ENCODE measurements around the gene TOLLIP. TPM values are rescaled to one million over a fixed set of nuclear protein-coding genes. Genes with fewer than 3 reads are reported as not detected.

TOLLIP gene
- total RNA-seq, 6 experiments from 2014 or later = 68.3 to 103 (median 88.0) TPM

DNA sequence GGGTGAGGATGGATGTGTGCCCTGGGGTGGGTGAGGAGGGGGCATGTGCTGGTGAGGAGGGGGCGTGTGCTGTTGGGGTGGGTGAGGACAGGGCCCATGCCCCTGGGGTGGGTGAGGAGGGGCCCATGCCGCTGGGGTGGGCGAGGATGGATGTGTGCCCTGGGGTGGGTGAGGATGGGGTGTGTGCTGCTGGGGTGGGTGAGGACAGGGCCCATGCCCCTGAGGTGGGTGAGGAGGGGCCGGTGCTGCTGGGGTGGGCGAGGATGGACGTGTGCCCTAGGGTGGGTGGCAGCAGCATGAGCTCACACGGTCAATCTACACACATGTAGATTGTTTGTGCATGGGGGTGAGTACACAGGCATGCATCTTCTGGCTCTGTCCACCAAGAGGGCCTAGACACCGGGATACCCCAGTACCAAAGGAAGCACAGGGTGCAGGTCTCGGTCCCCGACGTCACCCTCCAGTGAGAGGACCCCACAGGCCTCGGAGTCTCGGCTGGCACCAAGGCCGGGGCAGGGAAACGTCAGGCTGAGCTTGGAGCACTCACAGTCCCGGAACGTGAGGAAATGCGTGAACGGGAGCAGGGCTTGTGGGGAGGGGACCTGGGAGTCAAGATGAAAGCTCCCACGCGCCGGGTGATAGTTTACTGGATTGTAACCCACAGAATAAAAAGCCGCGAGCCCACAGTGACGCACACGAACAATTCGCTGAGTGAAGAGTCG, 37.4 kb upstream of the TOLLIP start:
- ATAC-seq (no peak), DNase-seq (peak in 1 of 3 donors; percentile 33)
- intact Hi-C loops (cut with DNase I) = no loop called here
- no peaks in the 10 kb centered on the region for H3K36me3 ChIP-seq
- H3K27ac ChIP-seq = no peak overlapping the region
- H3K4me1 ChIP-seq = no peaks in the 10 kb centered on the region
- TF ChIP-seq, protein P1, sequence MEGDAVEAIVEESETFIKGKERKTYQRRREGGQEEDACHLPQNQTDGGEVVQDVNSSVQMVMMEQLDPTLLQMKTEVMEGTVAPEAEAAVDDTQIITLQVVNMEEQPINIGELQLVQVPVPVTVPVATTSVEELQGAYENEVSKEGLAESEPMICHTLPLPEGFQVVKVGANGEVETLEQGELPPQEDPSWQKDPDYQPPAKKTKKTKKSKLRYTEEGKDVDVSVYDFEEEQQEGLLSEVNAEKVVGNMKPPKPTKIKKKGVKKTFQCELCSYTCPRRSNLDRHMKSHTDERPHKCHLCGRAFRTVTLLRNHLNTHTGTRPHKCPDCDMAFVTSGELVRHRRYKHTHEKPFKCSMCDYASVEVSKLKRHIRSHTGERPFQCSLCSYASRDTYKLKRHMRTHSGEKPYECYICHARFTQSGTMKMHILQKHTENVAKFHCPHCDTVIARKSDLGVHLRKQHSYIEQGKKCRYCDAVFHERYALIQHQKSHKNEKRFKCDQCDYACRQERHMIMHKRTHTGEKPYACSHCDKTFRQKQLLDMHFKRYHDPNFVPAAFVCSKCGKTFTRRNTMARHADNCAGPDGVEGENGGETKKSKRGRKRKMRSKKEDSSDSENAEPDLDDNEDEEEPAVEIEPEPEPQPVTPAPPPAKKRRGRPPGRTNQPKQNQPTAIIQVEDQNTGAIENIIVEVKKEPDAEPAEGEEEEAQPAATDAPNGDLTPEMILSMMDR (IDR thresholded peaks at IDR 0.05) = no peak
- no peak for TF ChIP-seq POLR2A (IDR thresholded peaks at IDR 0.05)
- H3K9me3 ChIP-seq = no peaks in the 10 kb centered on the region
- WGBS (ENCODE audit: insufficient coverage, low coverage, low lambda C conversion rate, missing lambda C conversion rate) = 86% methylated on average over 17 of the region's 28 CpGs
- H3K27me3 ChIP-seq = no peaks in the 10 kb centered on the region
- no peak overlapping the region for H3K4me3 ChIP-seq

DNA sequence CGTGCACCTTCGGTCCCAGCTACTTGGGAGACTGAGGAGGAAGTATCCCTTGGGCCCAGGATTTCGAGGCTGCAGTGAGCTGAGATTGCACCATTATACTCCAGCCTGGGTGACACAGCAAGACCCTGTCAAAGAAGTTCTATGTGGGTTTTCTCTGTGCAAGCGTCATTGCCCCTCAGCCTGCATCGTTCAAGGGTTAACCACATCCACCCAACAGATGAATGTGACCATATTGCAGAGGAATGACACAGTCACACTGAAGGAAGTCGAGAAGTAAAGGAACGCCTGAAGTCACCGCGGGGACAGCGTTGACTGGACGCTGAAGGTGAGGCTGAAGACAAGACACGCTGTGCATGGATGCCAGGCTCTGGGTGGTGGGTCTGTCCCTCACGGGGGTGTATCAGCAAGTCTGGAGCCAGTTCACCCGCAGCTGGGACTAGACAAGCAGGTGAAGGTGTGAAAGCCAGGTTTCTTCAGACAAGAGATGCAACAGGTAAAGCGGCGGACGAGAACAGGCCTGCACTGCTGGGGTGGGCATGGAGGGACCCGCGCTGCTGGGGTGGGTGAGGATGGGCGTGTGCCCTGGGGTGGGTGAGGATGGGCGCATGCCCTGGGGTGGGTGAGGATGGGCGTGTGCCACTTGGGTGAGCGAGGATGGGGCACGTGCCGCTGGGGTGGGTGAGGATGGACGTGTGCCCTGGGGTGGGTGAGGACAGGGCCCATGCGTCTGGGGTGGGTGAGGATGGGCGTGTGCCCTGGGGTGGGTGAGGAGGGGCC, 36.5 kb upstream of the TOLLIP start:
- intact Hi-C loops (cut with DNase I) = no loop called here
- H3K36me3 ChIP-seq = no peaks in the 10 kb centered on the region
- no peaks in the 10 kb centered on the region for H3K4me1 ChIP-seq
- ATAC-seq = no peak
- TF ChIP-seq POLR2A (IDR thresholded peaks at IDR 0.05) = no peak
- TF ChIP-seq, protein P1 (IDR thresholded peaks at IDR 0.05) = no peak
- peak in 1 of 3 donors; percentile 39 for DNase-seq
- H3K27me3 ChIP-seq = no peaks in the 10 kb centered on the region
- no peak overlapping the region for H3K4me3 ChIP-seq
- 65% methylated on average over 19 of the region's 28 CpGs for WGBS (ENCODE audit: insufficient coverage, low coverage, low lambda C conversion rate, missing lambda C conversion rate)
- H3K9me3 ChIP-seq = no peaks in the 10 kb centered on the region
- H3K27ac ChIP-seq = no peak overlapping the region

DNA sequence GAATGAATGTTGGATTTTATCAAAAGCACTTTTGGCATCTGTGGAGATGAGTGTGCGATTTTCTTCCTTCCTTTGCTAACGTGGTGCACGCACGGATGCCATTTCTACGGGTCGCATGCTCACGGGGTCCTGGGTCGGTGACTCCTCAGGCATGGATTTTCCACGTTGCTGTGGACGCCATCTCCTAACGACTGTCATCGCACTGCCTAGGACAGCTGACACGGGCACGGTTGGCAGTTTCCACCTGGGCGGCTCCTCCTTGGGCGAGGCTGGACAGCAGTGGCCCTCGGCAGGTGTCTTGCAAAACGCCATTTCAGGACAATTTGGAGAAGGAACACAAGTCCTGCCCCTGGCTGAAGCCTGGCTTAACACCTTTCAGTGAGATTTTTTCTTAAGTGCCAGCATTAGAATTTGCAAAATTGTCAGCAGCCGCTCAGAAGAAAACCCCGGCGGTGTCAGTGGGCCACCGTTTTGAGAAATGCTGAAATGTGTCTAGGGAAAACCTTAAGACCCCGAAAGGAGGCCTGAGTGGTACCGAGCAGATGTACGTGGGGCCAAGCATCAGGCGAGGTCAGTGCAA, 34.7 kb upstream of the TOLLIP start:
- WGBS (ENCODE audit: insufficient coverage, low coverage, low lambda C conversion rate, missing lambda C conversion rate) = 63% methylated on average over 12 of the region's 26 CpGs
- Histone ChIP-seq H3K4me3 (no peak overlapping the region), H3K36me3 (no peaks in the 10 kb centered on the region), H3K4me1 (no peaks in the 10 kb centered on the region), H3K27ac (no peak overlapping the region), H3K9me3 (no peaks in the 10 kb centered on the region), H3K27me3 (no peaks in the 10 kb centered on the region)
- DNase-seq (peak in 1 of 3 donors; percentile 39), ATAC-seq (no peak)
- intact Hi-C loops (cut with DNase I) = no loop called here
- TF ChIP-seq POLR2A (IDR thresholded peaks at IDR 0.05) = no peak
- TF ChIP-seq, protein P1 (IDR thresholded peaks at IDR 0.05) = no peak

DNA sequence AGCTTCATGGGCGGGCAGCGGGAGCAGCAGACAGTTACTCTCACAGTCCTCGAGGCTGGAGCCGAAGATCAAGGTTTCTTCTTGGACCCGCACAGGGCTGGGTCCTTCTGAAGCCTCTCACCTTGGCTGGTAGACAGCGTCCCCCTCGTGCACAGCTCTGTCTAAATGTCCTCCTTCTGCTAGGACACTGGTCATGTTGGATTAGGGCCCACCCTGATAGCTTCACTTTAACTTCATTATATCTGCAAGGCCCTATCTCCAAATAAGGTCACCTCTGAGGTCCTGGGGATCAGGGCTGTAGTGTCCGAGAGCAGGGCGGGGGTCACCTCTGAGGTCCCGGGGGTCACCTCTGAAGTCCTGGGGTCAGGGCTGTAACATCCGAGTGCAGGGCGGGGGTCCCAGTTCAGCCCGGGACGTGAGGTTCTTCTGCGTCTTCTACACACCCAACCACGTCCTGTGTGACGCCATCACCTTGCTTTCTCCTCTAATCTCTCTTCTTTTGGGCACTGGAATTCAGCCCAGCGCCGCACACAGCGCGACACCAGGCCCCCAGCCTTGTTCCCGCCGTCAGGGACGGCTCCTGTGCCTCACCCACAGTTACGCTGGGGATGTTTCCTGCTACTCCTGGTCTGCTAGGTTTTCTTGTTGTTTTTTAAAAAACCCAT, 34.1 kb upstream of the TOLLIP start:
- Histone ChIP-seq H3K9me3 (no peaks in the 10 kb centered on the region), H3K27me3 (no peaks in the 10 kb centered on the region), H3K4me3 (no peak overlapping the region), H3K27ac (no peak overlapping the region), H3K4me1 (no peaks in the 10 kb centered on the region), H3K36me3 (no peaks in the 10 kb centered on the region)
- TF ChIP-seq, protein P1 (IDR thresholded peaks at IDR 0.05) = no peak
- TF ChIP-seq POLR2A (IDR thresholded peaks at IDR 0.05) = no peak
- intact Hi-C loops (cut with DNase I) = no loop called here
- DNase-seq (peak in 1 of 3 donors; percentile 30), ATAC-seq (no peak)
- 68% methylated on average over 9 of the region's 25 CpGs for WGBS (ENCODE audit: insufficient coverage, low coverage, low lambda C conversion rate, missing lambda C conversion rate)

All from right lobe of liver (tissue), 6 donors.